Endodermal cell (in vitro differentiated cells): ENCODE data around the gene AURKA. TPM values are rescaled to one million over a fixed set of nuclear protein-coding genes. Genes with fewer than 3 reads are reported as not detected.

ENCODE experiments used
- DNase-seq: peaks from one replicate; pipeline ENCODE4 v3.0.0-alpha.2; 2017
- H3K27ac ChIP-seq: 2 replicates; pipeline ENCODE4 v1.5.1; 2013; ENCODE audit warnings: mild to moderate bottlenecking, low read depth, low read length, moderate library complexity
- H3K27me3 ChIP-seq: 2 replicates; pipeline ENCODE4 v1.6.1; 2013; ENCODE audit warnings: mild to moderate bottlenecking, low read length, moderate library complexity; ENCODE audit not compliant: insufficient read depth, control insufficient read depth, poor library complexity, severe bottlenecking
- H3K36me3 ChIP-seq: 2 replicates; pipeline ENCODE4 v1.7.0; 2013; ENCODE audit warnings: mild to moderate bottlenecking, low read length, moderate library complexity; ENCODE audit not compliant: control insufficient read depth, insufficient read depth
- H3K4me1 ChIP-seq: one replicate; pipeline ENCODE4 v1.7.0; 2013; ENCODE audit warnings: low read length; ENCODE audit not compliant: control insufficient read depth, insufficient read depth
- H3K4me3 ChIP-seq: 2 replicates; pipeline ENCODE4 v1.5.1; 2013; ENCODE audit warnings: mild to moderate bottlenecking, low read length, moderate library complexity
- H3K9ac ChIP-seq: 2 replicates; pipeline ENCODE4 v1.6.1; 2013; ENCODE audit warnings: mild to moderate bottlenecking, low read length, moderate library complexity; ENCODE audit not compliant: poor library complexity, severe bottlenecking; ENCODE audit errors: extremely low read depth
- H3K9me3 ChIP-seq: 2 replicates; pipeline ENCODE4 v1.6.1; 2013; ENCODE audit warnings: mild to moderate bottlenecking, low read length, moderate library complexity; ENCODE audit not compliant: control insufficient read depth
- H3K27ac Mint-ChIP-seq: 2 replicates; pipeline ENCODE4 v1.8.0; 2020; ENCODE audit warnings: mixed read lengths
- H3K27me3 Mint-ChIP-seq: 2 replicates; pipeline ENCODE4 v1.8.0; 2021; ENCODE audit warnings: mild to moderate bottlenecking, mixed read lengths; ENCODE audit not compliant: insufficient read depth
- H3K36me3 Mint-ChIP-seq: 2 replicates; pipeline ENCODE4 v1.8.0; 2020; ENCODE audit warnings: low read depth, mixed read lengths
- H3K4me1 Mint-ChIP-seq: 2 replicates; pipeline ENCODE4 v1.8.0; 2020; ENCODE audit warnings: mixed read lengths
- H3K4me3 Mint-ChIP-seq: 2 replicates; pipeline ENCODE4 v1.8.0; 2020; ENCODE audit warnings: mild to moderate bottlenecking, moderate library complexity, mixed read lengths
- H3K9me3 Mint-ChIP-seq: 2 replicates; pipeline ENCODE4 v1.8.0; 2020; ENCODE audit warnings: mild to moderate bottlenecking, mixed read lengths
- WGBS, 2 experiments: methylation state at CpG; one replicate each; pipeline versions ENCODE4 v1.1.5 to v1.1.7; 2013; ENCODE audit warnings: missing lambda C conversion rate in 2 of 2, mixed read lengths in 1 of 2; ENCODE audit not compliant: insufficient coverage in 1 of 2, insufficient read length in 1 of 2; 5-methylcytosine and 5-hydroxymethylcytosine counted together
- total RNA-seq, 2 donors: library from RNA; stranded (reverse); fragmentation: NEBNext Ultra II Directional in 1 of 2; extraction: Animal tissue kit (Norgen Biotek cat#: 25700) in 1 of 2; gene quantifications; 2 replicates in 1 of 2; 3 replicates in 1 of 2; pipeline ENCODE4 v1.2.1, GENCODE V29; 2021
- TF ChIP-seq, protein P1 (sequence below): fragments of 200-600 bp; sonication (generic); conservative IDR thresholded peaks from 2 replicates; pipeline ENCODE4 v1.5.0; 2021; ENCODE audit warnings: antibody characterized with exemption, mild to moderate bottlenecking

The AURKA gene
- total RNA-seq, 2 donors from 2014 or later = 56.3 to 85.9 TPM

GRCh38 chr20:56430957-56431356 lies 38.9 kb upstream of the AURKA start:
- no peak overlapping the region for H3K27ac Mint-ChIP-seq
- H3K27me3 Mint-ChIP-seq = peaks cover 36% of the 10 kb centered on the region
- H3K9me3 Mint-ChIP-seq = no peaks in the 10 kb centered on the region

GRCh38 chr20:56430461-56430860 lies 38.4 kb upstream of the AURKA start:
- Histone ChIP-seq H3K4me3 (no peak overlapping the region), H3K27ac (no peak overlapping the region), H3K4me1 (peaks cover 5% of the 10 kb centered on the region), H3K9ac (no peak overlapping the region), H3K9me3 (no peaks in the 10 kb centered on the region), H3K27me3 (peaks cover 4% of the 10 kb centered on the region), H3K36me3 (no peaks in the 10 kb centered on the region)
- Mint-ChIP-seq H3K4me3 (no peak overlapping the region), H3K9me3 (no peaks in the 10 kb centered on the region), H3K27ac (no peak overlapping the region), H3K36me3 (no peaks in the 10 kb centered on the region), H3K4me1 (peaks cover 8% of the 10 kb centered on the region), H3K27me3 (peaks cover 39% of the 10 kb centered on the region)
- TF ChIP-seq, protein P1, sequence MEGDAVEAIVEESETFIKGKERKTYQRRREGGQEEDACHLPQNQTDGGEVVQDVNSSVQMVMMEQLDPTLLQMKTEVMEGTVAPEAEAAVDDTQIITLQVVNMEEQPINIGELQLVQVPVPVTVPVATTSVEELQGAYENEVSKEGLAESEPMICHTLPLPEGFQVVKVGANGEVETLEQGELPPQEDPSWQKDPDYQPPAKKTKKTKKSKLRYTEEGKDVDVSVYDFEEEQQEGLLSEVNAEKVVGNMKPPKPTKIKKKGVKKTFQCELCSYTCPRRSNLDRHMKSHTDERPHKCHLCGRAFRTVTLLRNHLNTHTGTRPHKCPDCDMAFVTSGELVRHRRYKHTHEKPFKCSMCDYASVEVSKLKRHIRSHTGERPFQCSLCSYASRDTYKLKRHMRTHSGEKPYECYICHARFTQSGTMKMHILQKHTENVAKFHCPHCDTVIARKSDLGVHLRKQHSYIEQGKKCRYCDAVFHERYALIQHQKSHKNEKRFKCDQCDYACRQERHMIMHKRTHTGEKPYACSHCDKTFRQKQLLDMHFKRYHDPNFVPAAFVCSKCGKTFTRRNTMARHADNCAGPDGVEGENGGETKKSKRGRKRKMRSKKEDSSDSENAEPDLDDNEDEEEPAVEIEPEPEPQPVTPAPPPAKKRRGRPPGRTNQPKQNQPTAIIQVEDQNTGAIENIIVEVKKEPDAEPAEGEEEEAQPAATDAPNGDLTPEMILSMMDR = no peak
- peak; percentile 13 for DNase-seq
- 82 to 83% methylated on average over 4 of the region's 4 CpGs for WGBS, 2 experiments

More at GRCh38 chr20:56430957-56431356, 38.9 kb upstream of the AURKA start:
- Mint-ChIP-seq H3K36me3 (no peaks in the 10 kb centered on the region), H3K4me1 (peaks cover 8% of the 10 kb centered on the region), H3K4me3 (no peak overlapping the region)
- Histone ChIP-seq H3K27me3 (peaks cover 4% of the 10 kb centered on the region), H3K9me3 (no peaks in the 10 kb centered on the region), H3K36me3 (no peaks in the 10 kb centered on the region), H3K9ac (no peak overlapping the region), H3K4me1 (peaks cover 5% of the 10 kb centered on the region), H3K27ac (no peak overlapping the region), H3K4me3 (no peak overlapping the region)
- 89 to 100% methylated on average over 1 of the region's 1 CpG for WGBS, 2 experiments
- TF ChIP-seq, protein P1 = no peak
- no peak for DNase-seq

DNA sequence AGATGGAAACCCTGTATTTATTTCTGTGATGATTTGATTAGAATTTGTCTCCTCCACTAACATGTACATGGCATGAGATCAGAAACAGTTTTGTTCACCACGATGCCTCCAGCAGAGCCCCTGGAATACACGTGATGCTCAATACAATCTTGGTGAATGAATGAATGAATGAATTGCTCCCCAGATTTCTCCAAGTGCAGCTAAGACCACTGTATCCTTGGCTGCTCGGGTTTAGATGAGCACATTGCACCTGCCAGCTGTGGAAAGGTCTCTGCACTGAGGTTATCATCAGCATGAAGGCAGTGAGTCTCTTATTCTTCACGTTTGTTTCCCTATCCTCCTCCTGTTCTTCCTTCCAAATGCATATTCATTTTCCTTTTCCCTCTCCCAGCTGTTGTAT lies 37.9 kb upstream of the AURKA start:
- Histone ChIP-seq H3K4me3 (no peak overlapping the region), H3K36me3 (no peaks in the 10 kb centered on the region), H3K9me3 (no peaks in the 10 kb centered on the region), H3K27me3 (peaks cover 4% of the 10 kb centered on the region), H3K27ac (no peak overlapping the region), H3K9ac (no peak overlapping the region), H3K4me1 (peaks cover 5% of the 10 kb centered on the region)
- peaks cover 8% of the 10 kb centered on the region for H3K4me1 Mint-ChIP-seq
- WGBS, 2 experiments = 67 to 73% methylated on average over 3 to 4 of the region's 4 CpGs
- peaks cover 43% of the 10 kb centered on the region for H3K27me3 Mint-ChIP-seq
- peak; percentile 5 for DNase-seq
- H3K4me3 Mint-ChIP-seq = no peak overlapping the region
- no peaks in the 10 kb centered on the region for H3K36me3 Mint-ChIP-seq
- H3K27ac Mint-ChIP-seq = no peak overlapping the region
- H3K9me3 Mint-ChIP-seq = no peaks in the 10 kb centered on the region
- TF ChIP-seq, protein P1 = no peak
